RWPE2 (cell line): ENCODE results near the gene GNAI3.

Experiments used
- ATAC-seq: fragments of 200-7000 bp; cut with Tn5 transposase; 3 replicates; pipeline ENCODE4 v1.9.1; 2021; ENCODE audit warnings: low read depth
- DNase-seq: peaks from one replicate; pipeline ENCODE4 v3.0.0-alpha.2; 2020; ENCODE audit warnings: low spot score
- H3K27ac ChIP-seq: fragments of 450-650 bp; 2 replicates; pipeline ENCODE4 v1.5.1; 2017; ENCODE audit warnings: mild to moderate bottlenecking; ENCODE audit not compliant: poor library complexity, severe bottlenecking
- H3K27me3 ChIP-seq: fragments of 250-450 bp; sonication (Bioruptor Pico); 2 replicates; pipeline ENCODE4 v1.5.1; 2021; ENCODE audit warnings: mild to moderate bottlenecking, moderate library complexity; ENCODE audit not compliant: insufficient read depth, poor library complexity, severe bottlenecking
- H3K36me3 ChIP-seq: fragments of 250-450 bp; sonication (Bioruptor Pico); 2 replicates; pipeline ENCODE4 v1.5.1; 2020; ENCODE audit warnings: low read depth, mild to moderate bottlenecking, moderate library complexity
- H3K4me1 ChIP-seq: fragments of 250-450 bp; sonication (Bioruptor Pico); 2 replicates; pipeline ENCODE4 v1.5.1; 2021; ENCODE audit warnings: mild to moderate bottlenecking, moderate library complexity; ENCODE audit not compliant: insufficient read depth, poor library complexity, severe bottlenecking
- H3K4me3 ChIP-seq: fragments of 250-450 bp; sonication (Bioruptor Pico); 2 replicates; pipeline ENCODE4 v1.5.1; 2021; ENCODE audit warnings: mild to moderate bottlenecking, moderate library complexity; ENCODE audit not compliant: severe bottlenecking
- H3K9me3 ChIP-seq: fragments of 250-450 bp; sonication (Bioruptor Pico); 2 replicates; pipeline ENCODE4 v1.5.1; 2021; ENCODE audit warnings: mild to moderate bottlenecking, moderate library complexity; ENCODE audit not compliant: severe bottlenecking
- CTCF ChIP-seq: fragments of 450-650 bp; IDR thresholded peaks from one replicate; pipeline ENCODE4 v1.5.1; 2017; ENCODE audit warnings: mild to moderate bottlenecking, moderate library complexity; ENCODE audit not compliant: poor library complexity, severe bottlenecking

Gene GNAI3

DNA sequence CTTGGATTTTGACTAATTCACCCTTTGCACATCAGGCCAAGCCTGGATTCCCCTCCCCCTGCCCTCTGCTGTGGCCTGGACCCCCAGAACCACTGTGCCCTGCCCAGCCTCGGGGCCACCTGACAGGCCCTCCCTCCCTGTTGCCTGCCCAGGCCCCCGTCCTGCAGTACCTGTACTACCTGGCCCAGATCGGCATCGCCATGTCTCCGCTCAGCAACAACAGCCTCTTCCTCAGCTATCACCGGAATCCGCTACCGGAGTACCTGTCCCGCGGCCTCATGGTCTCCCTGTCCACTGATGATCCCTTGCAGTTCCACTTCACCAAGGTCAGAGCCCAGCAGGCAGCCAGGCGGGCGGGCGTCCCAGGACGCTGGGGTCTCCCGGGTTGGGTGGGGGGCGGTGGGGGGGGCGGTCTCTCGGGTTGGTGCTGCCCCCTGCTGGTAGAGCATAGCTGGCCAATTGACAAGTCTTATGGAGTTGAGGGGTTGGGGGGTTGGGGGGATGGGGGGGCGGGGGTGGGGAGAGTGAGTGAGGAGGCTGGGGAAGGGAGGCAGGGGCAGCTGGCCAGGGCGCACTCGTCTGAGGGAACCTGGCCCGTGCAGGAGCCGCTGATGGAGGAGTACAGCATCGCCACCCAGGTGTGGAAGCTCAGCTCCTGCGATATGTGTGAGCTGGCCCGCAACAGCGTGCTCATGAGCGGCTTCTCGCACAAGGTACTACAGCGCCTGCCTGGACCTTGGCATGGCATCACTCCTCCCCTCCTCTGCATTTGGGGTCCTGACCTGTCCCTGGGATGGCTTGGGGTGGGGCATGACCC, 81.9 kb downstream of the GNAI3 start:
- H3K9me3 ChIP-seq, result no peaks in the 10 kb centered on the region

DNA sequence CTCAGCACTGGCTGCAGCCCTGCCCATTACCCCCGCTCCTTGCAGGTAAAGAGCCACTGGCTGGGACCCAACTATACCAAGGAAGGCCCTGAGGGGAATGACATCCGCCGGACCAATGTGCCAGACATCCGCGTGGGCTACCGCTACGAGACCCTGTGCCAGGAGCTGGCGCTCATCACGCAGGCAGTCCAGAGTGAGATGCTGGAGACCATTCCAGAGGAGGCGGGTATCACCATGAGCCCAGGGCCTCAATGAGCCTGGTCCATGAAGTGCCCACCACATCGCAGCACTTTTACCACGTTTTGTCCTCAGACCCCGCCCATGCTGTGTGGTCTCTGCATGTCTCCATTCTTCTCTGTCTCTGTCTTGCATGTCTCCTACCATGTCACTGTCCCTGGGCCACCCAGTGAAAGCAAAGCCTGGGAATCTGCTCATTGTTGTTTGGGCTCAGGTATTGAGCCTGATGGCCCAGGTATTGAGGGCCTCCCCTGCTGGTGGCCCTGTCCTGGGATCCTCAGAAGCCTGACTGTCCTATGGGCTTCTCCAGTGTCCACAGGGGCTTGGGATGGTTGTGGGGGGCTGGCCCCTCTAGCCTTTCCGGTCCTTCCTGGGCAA, 82.6 kb downstream of the GNAI3 start:
- DNase-seq (no peak), ATAC-seq (no peak)
- H3K27me3 ChIP-seq, result no peaks in the 10 kb centered on the region
- no peaks in the 10 kb centered on the region for H3K9me3 ChIP-seq
- H3K36me3 ChIP-seq, result peaks cover 29% of the 10 kb centered on the region
- H3K27ac ChIP-seq, result no peak overlapping the region
- no peak overlapping the region for H3K4me3 ChIP-seq
- TF ChIP-seq CTCF, result no peak
- H3K4me1 ChIP-seq, result peaks cover 2% of the 10 kb centered on the region

More for the DNA sequence above, 81.9 kb downstream of the GNAI3 start:
- ATAC-seq (no peak), DNase-seq (no peak)
- Histone ChIP-seq H3K27me3 (no peaks in the 10 kb centered on the region), H3K4me3 (no peak overlapping the region), H3K36me3 (peaks cover 29% of the 10 kb centered on the region), H3K27ac (no peak overlapping the region), H3K4me1 (peaks cover 2% of the 10 kb centered on the region)
- peak; percentile 45 for TF ChIP-seq CTCF

DNA sequence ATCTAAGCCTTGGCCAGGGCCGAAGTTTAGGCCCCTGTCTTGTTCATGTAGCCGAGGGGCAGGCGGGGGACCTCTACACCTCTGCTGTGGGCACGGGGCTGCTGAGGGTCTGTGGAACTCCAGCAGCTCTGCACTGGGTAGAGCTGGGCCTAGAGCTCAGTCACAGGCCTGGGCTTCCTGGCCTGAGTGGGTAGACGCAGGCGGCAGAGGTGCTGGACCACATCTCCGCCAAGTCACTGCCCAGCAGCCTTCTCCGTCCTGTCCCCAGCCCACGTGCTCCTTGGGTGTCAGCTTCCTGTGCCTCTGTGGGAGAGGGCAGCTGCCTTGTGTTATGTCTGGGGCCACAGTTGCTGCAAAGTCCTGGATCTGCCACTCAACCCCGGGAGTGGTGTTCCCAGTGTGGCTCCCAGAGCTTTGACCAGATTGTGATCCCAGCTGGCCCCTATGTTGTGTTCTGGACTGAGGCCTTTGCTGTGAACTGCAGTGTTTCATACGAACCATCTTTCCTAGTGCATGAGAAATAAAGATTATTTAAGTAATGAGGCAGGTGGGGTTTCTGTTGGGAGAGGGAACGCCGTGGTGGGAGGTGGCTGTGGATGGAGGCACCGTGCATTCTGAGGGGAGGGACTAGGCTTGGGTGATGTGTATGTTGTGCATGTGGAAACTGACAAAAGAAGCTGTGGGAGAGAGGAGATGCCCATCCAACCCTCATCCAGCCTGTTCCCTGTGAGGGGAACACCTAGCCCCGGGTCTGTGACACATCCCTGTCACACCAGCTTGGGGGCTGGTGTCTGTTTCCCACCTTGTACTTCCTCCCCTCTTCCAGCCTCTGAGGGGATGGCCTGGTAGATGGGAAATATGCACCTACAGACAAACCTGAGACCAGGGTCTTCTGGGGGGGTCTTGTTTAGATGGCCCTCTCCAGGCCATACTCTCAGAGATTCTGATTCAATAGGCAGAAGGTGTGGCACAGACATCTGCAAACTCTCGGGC, 83.4 kb downstream of the GNAI3 start:
- peaks cover 2% of the 10 kb centered on the region for H3K4me1 ChIP-seq
- H3K27me3 ChIP-seq, result no peaks in the 10 kb centered on the region
- ATAC-seq (no peak), DNase-seq (no peak)
- peaks cover 29% of the 10 kb centered on the region for H3K36me3 ChIP-seq
- TF ChIP-seq CTCF, result no peak
- H3K9me3 ChIP-seq, result no peaks in the 10 kb centered on the region
- no peak overlapping the region for H3K4me3 ChIP-seq
- no peak overlapping the region for H3K27ac ChIP-seq

- Histone ChIP-seq H3K27ac (no peak overlapping the region), H3K27me3 (no peaks in the 10 kb centered on the region), H3K4me1 (peaks cover 2% of the 10 kb centered on the region), H3K36me3 (peaks cover 29% of the 10 kb centered on the region), H3K4me3 (no peak overlapping the region), H3K9me3 (no peaks in the 10 kb centered on the region)
- TF ChIP-seq CTCF, result no peak
- no peak for DNase-seq
- no peak for ATAC-seq
Observed at GRCh38 chr1:109632671-109633346, 84.4 kb downstream of the GNAI3 start.
